GM21360 (cell line): ENCODE data around the gene PSMC4.
"Not testable (repeated sequence)": the region's sequence is repeated elsewhere in the genome, so short reads cannot be mapped to it uniquely, and the experiment has no call there.

Experiments
- ATAC-seq: cut with Tn5 transposase; IDR thresholded peaks from one replicate; pipeline ENCODE4 v1.9.1; 2021; ENCODE audit warnings: mild to moderate bottlenecking, moderate library complexity; ENCODE audit not compliant: unreplicated experiment

Gene PSMC4

GRCh38 chr19:39943586-39943985 lies 27.4 kb upstream of the PSMC4 start:
- no peak for ATAC-seq

- ATAC-seq, result no peak
Measured at GRCh38 chr19:39946532-39946931, 24.4 kb upstream of the PSMC4 start.

GRCh38 chr19:39949026-39949747 lies 21.8 kb upstream of the PSMC4 start:
- no peak for ATAC-seq

GRCh38 chr19:39951065-39951650 lies 19.8 kb upstream of the PSMC4 start:
- ATAC-seq, result no peak

- ATAC-seq, result no peak
Measured at GRCh38 chr19:39951686-39952085, 19.3 kb upstream of the PSMC4 start.

- no peak for ATAC-seq
Measured at GRCh38 chr19:39953915-39954314, 17.1 kb upstream of the PSMC4 start.

GRCh38 chr19:39957886-39958285 lies 13.1 kb upstream of the PSMC4 start:
- not testable (repeated sequence) for ATAC-seq

GRCh38 chr19:39958942-39959341 lies 12.0 kb upstream of the PSMC4 start:
- ATAC-seq, result not testable (repeated sequence)

GRCh38 chr19:39959407-39959806 lies 11.6 kb upstream of the PSMC4 start:
- not testable (repeated sequence) for ATAC-seq

- ATAC-seq, result no peak
Measured at GRCh38 chr19:39963898-39964297, 7.1 kb upstream of the PSMC4 start.

GRCh38 chr19:39966617-39967016 lies 4.3 kb upstream of the PSMC4 start:
- ATAC-seq, result no peak

- no peak for ATAC-seq
Measured at GRCh38 chr19:39967561-39967960, 3.4 kb upstream of the PSMC4 start.

- no peak for ATAC-seq
Measured at GRCh38 chr19:39968789-39969188, 2.2 kb upstream of the PSMC4 start.

GRCh38 chr19:39969266-39969665 lies 1.7 kb upstream of the PSMC4 start:
- no peak for ATAC-seq

GRCh38 chr19:39969681-39970424 lies 1.1 kb upstream of the PSMC4 start:
- ATAC-seq, result no peak

GRCh38 chr19:39970425-39970674 lies 615 bp upstream of the PSMC4 start:
- no peak for ATAC-seq

GRCh38 chr19:39971380-39972035 lies 543 bp downstream of the PSMC4 start:
- ATAC-seq, result no peak

GRCh38 chr19:39974377-39975155 lies 3.6 kb downstream of the PSMC4 start:
- ATAC-seq, result no peak

- no peak for ATAC-seq
Measured at GRCh38 chr19:39982883-39983282, 11.9 kb downstream of the PSMC4 start.

- ATAC-seq, result no peak
Measured at GRCh38 chr19:39983695-39984300, 12.8 kb downstream of the PSMC4 start.

GRCh38 chr19:39986643-39987042 lies 15.7 kb downstream of the PSMC4 start:
- no peak for ATAC-seq
